Pancreas (tissue), 10 donors: ENCODE data around the gene NWD2. TPM values are rescaled to one million over a fixed set of nuclear protein-coding genes. Genes with fewer than 3 reads are reported as not detected.

Experiments
- ATAC-seq, 4 donors: fragments of 200-7000 bp; cut with Tn5 transposase; one replicate each; pipeline versions ENCODE4 v1.8.0 to v1.9.1; 2020; ENCODE audit warnings: mild to moderate bottlenecking in 4 of 4, moderate library complexity in 4 of 4
- DNase-seq, 6 donors: peaks; one replicate each; pipeline ENCODE4 v3.0.0-alpha.2; 2020
- FAIRE-seq: peaks from 2 replicates; lab custom pipeline; 2012; peaks lifted over from hg19 to GRCh38; lab: Jason Lieb, UNC
- H3K27ac ChIP-seq, 4 donors: fragments of 200-600 bp; sonication (generic); 1 replicate in 3 of 4; 2 replicates in 1 of 4; pipeline versions ENCODE4 v1.5.0 to v1.8.0; 2020
- H3K27me3 ChIP-seq, 4 donors: fragments of 200-600 bp; one replicate each; pipeline ENCODE4 v1.8.0; 2021
- H3K36me3 ChIP-seq, 3 donors: fragments of 200-600 bp; sonication (generic) in 1 of 3; one replicate each; pipeline versions ENCODE4 v1.5.0 to v1.8.0; 2020 to 2021
- H3K4me1 ChIP-seq, 3 donors: fragments of 200-600 bp; one replicate each; pipeline ENCODE4 v1.8.0; 2021
- H3K4me3 ChIP-seq, 4 donors: fragments of 200-600 bp; sonication (generic) in 2 of 4; one replicate each; pipeline versions ENCODE4 v1.5.0 to v1.8.0; 2020 to 2021
- H3K9me3 ChIP-seq, 4 donors: fragments of 200-600 bp; one replicate each; pipeline ENCODE4 v1.8.0; 2021
- WGBS, 2 donors: extraction: QIAGEN DNeasy Blood & Tissue Kit; methylation state at CpG; one replicate each; pipeline ENCODE4 v1.1.7; 2013; 5-methylcytosine and 5-hydroxymethylcytosine counted together
- intact Hi-C, 3 donors: fragments of 100-400 bp; cut with DNase I; formaldehyde crosslinking; loops; one replicate each; pipeline versions ENCODE4 v1.11.1 to v1.14.2; 2022
- polyA plus RNA-seq, 2 donors: library from polyadenylated mRNA; stranded (reverse); fragments of 200-250 nt; gene quantifications; one replicate each; pipeline ENCODE4 v1.2.3, GENCODE V29; 2013
- total RNA-seq, 6 donors: library from RNA; stranded (reverse); fragmentation: NEBNext Ultra II Directional in 4 of 6; extraction: Animal tissue kit (Norgen Biotek cat#: 25700) in 4 of 6; gene quantifications; one replicate each; pipeline versions ENCODE4 v1.2.1 to v1.2.4, GENCODE V29; 2021 to 2023
- TF ChIP-seq, protein P1 (sequence below), 4 donors: fragments of 200-600 bp; sonication (generic) in 3 of 4; IDR thresholded peaks; one replicate each; pipeline versions ENCODE4 v1.5.0 to v1.8.0; 2021; ENCODE audit warnings: antibody characterized with exemption in 4 of 4
- donor health status: healthy with polysubstance abuse.
- donor health status: DM: no; HTN: no; CAD: no; lungs with moderate emphysema.
- donor health status: DM: no; HTN: no; CAD: no.
- donor health status: control.
- donor health status: control.
- donor health status: Bipolar disorder and iron deficiency.
- donor health status: DM: yes; HTN: yes; CAD: no.
- donor health status: DM: no; HTN: no; CAD: no.
- donor health status: DM: no; HTN: no; CAD: no.
- donor health status: DM: yes; HTN: yes; CAD: no.

Gene NWD2
- total and polyA plus RNA-seq, 8 donors, result under 0.01 to 0.22 (median 0.09) TPM; not detected in 1

DNA sequence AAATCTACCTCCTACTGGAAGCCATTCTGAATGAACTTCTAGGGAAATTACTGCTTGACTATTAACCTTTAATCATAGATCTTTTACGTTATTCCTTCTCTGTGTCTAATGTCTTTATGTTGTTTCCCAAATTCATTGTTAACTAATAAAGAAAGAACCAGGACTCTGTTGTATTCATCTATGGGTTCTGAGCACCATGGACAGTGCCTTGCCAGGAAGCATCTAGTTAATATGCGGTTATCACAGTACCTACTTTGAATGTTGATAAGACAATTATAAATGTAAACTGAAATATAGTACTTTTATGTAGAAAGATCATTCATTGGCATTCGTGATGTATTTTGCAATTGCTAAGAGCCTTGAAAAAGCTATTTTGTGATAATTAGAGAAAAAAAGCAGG, 23.8 kb downstream of the NWD2 start:
- H3K4me1 ChIP-seq, result no peaks in the 10 kb centered on the region
- TF ChIP-seq, protein P1, sequence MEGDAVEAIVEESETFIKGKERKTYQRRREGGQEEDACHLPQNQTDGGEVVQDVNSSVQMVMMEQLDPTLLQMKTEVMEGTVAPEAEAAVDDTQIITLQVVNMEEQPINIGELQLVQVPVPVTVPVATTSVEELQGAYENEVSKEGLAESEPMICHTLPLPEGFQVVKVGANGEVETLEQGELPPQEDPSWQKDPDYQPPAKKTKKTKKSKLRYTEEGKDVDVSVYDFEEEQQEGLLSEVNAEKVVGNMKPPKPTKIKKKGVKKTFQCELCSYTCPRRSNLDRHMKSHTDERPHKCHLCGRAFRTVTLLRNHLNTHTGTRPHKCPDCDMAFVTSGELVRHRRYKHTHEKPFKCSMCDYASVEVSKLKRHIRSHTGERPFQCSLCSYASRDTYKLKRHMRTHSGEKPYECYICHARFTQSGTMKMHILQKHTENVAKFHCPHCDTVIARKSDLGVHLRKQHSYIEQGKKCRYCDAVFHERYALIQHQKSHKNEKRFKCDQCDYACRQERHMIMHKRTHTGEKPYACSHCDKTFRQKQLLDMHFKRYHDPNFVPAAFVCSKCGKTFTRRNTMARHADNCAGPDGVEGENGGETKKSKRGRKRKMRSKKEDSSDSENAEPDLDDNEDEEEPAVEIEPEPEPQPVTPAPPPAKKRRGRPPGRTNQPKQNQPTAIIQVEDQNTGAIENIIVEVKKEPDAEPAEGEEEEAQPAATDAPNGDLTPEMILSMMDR (IDR thresholded peaks at IDR 0.05), result no peak
- no peak overlapping the region for H3K27ac ChIP-seq
- FAIRE-seq, result no peak
- no peak overlapping the region for H3K4me3 ChIP-seq
- H3K36me3 ChIP-seq, result no peaks in the 10 kb centered on the region
- WGBS, 2 donors, result 22 to 23% methylated on average over 3 of the region's 3 CpGs
- no peaks in the 10 kb centered on the region for H3K9me3 ChIP-seq
- DNase-seq, result no peak
- H3K27me3 ChIP-seq, result no peaks in the 10 kb centered on the region
- ATAC-seq, result no peak
- intact Hi-C loops, result no loop called here

DNA sequence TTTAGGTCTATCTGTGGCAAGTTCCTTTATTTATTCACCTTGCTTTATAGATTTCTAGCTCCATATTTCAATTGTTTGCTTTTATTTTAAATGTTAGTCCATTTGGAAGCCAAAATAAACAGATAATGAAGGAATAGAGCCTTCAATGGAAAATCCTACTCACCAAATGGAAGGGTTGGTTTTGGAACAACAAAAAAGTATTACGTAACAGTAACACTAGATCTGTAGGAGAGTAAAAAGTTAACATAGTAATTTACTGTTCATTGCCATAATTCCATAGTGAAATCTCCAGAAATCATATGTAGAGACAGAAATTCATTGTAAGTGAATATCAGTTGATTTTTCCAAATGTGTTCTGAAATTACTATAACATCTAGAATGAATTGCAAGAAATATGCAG, 34.6 kb downstream of the NWD2 start:
- FAIRE-seq, result no peak
- Histone ChIP-seq H3K36me3 (no peaks in the 10 kb centered on the region), H3K4me1 (peaks cover 0 to 7% (median 6%) of the 10 kb centered on the region in 3 donors), H3K27ac (no peak overlapping the region), H3K4me3 (no peak overlapping the region), H3K9me3 (no peaks in the 10 kb centered on the region), H3K27me3 (no peaks in the 10 kb centered on the region)
- 41 to 44% methylated on average over 1 of the region's 1 CpG for WGBS, 2 donors
- TF ChIP-seq, protein P1 (IDR thresholded peaks at IDR 0.05), result no peak
- intact Hi-C loops, result no loop called here
- ATAC-seq, result no peak
- no peak for DNase-seq

DNA sequence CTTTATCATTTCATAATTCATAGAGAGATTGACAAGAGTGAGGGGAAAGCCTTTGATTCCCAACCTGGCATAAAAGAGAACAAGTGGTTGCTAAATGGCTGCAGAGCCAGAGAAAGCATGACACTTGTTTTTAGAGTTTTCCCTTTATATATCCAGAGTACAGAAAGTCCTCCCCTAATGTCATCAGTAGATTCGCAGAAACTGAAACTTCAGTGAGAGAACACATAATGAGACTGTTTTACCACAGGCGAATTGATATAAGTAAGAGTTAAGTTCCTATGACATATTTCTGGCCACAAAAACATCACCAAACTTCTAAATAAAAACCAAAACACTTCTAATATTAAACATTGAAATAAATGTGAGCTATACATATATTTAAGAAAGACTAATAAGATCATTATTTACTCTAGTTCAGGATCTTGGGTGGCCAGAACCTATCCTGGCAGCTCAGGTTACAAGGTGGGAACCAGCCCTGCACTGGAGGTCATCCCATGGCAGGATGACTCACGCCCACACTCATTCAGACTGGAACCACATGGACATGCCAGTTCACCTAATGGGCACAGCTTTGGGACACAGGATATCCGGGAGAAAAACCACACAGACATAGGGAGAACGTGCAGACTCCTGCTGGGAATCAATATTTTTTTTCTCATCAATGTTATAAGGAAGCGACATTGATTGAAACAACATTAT, 35.5 kb downstream of the NWD2 start:
- Histone ChIP-seq H3K4me3 (no peak overlapping the region), H3K36me3 (no peaks in the 10 kb centered on the region), H3K27ac (no peak overlapping the region), H3K27me3 (no peaks in the 10 kb centered on the region), H3K9me3 (no peaks in the 10 kb centered on the region), H3K4me1 (peaks cover 0 to 7% (median 6%) of the 10 kb centered on the region in 3 donors)
- intact Hi-C loops, result no loop called here
- FAIRE-seq (no peak), ATAC-seq (peak in 3 of 4 donors; percentile 25 to 72 (median 35)), DNase-seq (no peak)
- TF ChIP-seq, protein P1 (IDR thresholded peaks at IDR 0.05), result no peak
- WGBS, 2 donors, result 73 to 78% methylated on average over 6 of the region's 6 CpGs

DNA sequence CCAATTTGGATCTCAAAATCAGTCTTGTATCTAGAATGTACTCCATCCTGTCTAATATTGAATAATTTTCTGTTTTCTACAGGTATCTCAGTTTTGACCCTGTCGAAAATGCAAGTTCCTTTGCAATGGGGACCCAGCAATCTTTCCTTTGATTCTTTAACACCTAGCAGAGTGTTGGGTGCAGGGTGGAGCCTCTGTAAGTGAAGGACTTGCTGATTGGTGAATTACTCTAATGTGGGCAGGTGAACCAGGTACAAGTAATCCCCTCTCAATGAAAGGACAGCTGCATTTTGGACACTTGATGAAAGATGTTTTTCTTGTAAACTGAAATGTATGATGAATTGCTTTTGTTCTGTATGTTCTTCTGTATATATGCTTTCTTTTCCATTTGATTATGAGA, 54.9 kb downstream of the NWD2 start:
- no peaks in the 10 kb centered on the region for H3K27me3 ChIP-seq
- TF ChIP-seq, protein P1 (IDR thresholded peaks at IDR 0.05), result no peak
- no peak for FAIRE-seq
- intact Hi-C loops, result no loop called here
- no peak for DNase-seq
- ATAC-seq, result no peak
- no peaks in the 10 kb centered on the region for H3K4me1 ChIP-seq
- no peaks in the 10 kb centered on the region for H3K36me3 ChIP-seq
- WGBS, 2 donors, result 39 to 45% methylated on average over 1 of the region's 1 CpG
- H3K9me3 ChIP-seq, result no peaks in the 10 kb centered on the region
- H3K4me3 ChIP-seq, result no peak overlapping the region
- no peak overlapping the region for H3K27ac ChIP-seq

DNA sequence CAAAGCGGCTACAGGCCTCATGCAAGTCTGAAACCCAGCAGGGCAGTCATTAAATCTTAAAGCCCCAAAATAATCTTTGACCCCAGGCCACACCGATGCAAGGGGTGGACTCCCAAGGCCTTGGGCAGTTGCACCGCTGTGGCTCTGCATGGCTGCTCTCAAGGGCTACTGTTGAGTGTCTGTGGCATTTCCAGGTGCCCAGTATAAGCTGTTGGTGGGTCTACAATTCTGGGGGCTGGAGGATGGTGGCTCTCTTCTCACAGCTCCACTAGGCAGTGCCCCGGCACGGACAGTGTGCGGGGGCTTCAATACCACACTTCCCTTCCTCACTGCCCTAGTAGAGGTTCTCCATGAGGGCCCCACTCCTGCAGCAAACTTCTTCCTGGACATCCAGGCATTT, 60.1 kb downstream of the NWD2 start:
- Histone ChIP-seq H3K27ac (no peak overlapping the region), H3K4me3 (no peak overlapping the region), H3K36me3 (no peaks in the 10 kb centered on the region), H3K9me3 (no peaks in the 10 kb centered on the region), H3K27me3 (no peaks in the 10 kb centered on the region), H3K4me1 (no peaks in the 10 kb centered on the region)
- no peak for FAIRE-seq
- WGBS, 2 donors, result 80 to 82% methylated on average over 6 of the region's 6 CpGs
- TF ChIP-seq, protein P1 (IDR thresholded peaks at IDR 0.05), result no peak
- no peak for DNase-seq
- intact Hi-C loops, result no loop called here
- ATAC-seq, result no peak
